GM13977 (cell line): ENCODE data around the gene SRCIN1.
"Not testable (repeated sequence)": the region's sequence is repeated elsewhere in the genome, so short reads cannot be mapped to it uniquely, and the experiment has no call there.

ENCODE experiments used
- DNase-seq: peaks from one replicate; pipeline ENCODE4 v3.0.0; 2012; ENCODE audit warnings: low spot score
- in situ Hi-C: fragments of 300-500 bp; cut with MboI; formaldehyde crosslinking; loops from one replicate; pipeline ENCODE4 v1.12.0; 2022; ENCODE audit warnings: low sequenced_read_pairs, low pct_unique_long_range_greater_than_20kb, mixed read lengths, inconsistent platforms; ENCODE audit not compliant: unreplicated experiment
- TF ChIP-seq, protein P1 (sequence below): IDR thresholded peaks from 2 replicates; pipeline ENCODE4 v1.5.1; 2012; ENCODE audit warnings: mild to moderate bottlenecking, control low read depth; ENCODE audit not compliant: insufficient read depth; ENCODE audit errors: extremely low read depth, missing control alignments

The SRCIN1 gene, protein sequence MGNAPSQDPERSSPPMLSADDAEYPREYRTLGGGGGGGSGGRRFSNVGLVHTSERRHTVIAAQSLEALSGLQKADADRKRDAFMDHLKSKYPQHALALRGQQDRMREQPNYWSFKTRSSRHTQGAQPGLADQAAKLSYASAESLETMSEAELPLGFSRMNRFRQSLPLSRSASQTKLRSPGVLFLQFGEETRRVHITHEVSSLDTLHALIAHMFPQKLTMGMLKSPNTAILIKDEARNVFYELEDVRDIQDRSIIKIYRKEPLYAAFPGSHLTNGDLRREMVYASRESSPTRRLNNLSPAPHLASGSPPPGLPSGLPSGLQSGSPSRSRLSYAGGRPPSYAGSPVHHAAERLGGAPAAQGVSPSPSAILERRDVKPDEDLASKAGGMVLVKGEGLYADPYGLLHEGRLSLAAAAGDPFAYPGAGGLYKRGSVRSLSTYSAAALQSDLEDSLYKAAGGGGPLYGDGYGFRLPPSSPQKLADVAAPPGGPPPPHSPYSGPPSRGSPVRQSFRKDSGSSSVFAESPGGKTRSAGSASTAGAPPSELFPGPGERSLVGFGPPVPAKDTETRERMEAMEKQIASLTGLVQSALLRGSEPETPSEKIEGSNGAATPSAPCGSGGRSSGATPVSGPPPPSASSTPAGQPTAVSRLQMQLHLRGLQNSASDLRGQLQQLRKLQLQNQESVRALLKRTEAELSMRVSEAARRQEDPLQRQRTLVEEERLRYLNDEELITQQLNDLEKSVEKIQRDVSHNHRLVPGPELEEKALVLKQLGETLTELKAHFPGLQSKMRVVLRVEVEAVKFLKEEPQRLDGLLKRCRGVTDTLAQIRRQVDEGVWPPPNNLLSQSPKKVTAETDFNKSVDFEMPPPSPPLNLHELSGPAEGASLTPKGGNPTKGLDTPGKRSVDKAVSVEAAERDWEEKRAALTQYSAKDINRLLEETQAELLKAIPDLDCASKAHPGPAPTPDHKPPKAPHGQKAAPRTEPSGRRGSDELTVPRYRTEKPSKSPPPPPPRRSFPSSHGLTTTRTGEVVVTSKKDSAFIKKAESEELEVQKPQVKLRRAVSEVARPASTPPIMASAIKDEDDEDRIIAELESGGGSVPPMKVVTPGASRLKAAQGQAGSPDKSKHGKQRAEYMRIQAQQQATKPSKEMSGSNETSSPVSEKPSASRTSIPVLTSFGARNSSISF

DNA sequence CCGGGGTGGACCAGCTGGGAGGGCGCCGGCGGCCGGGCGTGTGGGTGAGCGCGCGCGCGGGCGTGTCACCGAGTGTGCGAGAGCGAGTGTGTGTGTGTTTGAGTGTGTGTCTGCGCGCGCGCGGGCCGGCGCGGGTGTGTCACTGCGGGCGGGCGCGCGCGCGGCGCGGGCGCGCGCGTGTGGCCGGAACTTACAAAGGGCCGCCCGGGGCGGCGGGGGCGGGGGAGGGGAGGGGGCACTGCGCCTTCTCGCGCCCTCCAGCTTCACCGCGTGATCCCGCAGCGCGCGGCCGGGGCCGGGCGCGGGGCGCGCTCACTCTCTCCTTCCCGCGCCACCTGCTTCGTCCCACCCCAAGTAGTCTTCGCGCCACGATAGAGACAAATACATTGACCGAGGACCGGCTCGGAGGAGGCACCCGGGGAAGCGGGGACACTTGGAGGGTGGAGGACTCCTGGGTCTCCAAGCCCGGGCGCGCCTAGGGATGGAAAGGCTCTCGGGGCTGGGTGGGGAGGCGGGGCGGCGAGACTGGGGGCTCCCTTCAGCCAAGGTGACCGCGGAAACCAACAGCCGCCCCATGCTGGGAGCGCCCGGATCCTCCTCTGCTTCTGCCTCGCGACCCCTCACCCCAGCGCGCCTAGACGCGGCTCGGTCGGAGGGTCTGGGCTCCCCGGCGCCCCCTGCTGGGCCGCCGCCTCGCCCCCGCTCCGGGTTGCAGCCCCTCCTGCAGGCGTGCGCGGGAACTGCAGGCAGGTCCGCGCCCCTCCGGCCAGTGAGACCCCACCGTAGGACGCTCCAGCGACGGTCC lies at the start of gene SRCIN1:
TSS of gene SRCIN1 (minus strand) at position 112 of the 805 bp plus-strand sequence. CDS start 247 bp downstream, outside the sequence.
- TF ChIP-seq, protein P1, sequence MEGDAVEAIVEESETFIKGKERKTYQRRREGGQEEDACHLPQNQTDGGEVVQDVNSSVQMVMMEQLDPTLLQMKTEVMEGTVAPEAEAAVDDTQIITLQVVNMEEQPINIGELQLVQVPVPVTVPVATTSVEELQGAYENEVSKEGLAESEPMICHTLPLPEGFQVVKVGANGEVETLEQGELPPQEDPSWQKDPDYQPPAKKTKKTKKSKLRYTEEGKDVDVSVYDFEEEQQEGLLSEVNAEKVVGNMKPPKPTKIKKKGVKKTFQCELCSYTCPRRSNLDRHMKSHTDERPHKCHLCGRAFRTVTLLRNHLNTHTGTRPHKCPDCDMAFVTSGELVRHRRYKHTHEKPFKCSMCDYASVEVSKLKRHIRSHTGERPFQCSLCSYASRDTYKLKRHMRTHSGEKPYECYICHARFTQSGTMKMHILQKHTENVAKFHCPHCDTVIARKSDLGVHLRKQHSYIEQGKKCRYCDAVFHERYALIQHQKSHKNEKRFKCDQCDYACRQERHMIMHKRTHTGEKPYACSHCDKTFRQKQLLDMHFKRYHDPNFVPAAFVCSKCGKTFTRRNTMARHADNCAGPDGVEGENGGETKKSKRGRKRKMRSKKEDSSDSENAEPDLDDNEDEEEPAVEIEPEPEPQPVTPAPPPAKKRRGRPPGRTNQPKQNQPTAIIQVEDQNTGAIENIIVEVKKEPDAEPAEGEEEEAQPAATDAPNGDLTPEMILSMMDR, result peak; percentile 100
- DNase-seq, result peak; percentile 84
- in situ Hi-C loops, result no loop called here

DNA sequence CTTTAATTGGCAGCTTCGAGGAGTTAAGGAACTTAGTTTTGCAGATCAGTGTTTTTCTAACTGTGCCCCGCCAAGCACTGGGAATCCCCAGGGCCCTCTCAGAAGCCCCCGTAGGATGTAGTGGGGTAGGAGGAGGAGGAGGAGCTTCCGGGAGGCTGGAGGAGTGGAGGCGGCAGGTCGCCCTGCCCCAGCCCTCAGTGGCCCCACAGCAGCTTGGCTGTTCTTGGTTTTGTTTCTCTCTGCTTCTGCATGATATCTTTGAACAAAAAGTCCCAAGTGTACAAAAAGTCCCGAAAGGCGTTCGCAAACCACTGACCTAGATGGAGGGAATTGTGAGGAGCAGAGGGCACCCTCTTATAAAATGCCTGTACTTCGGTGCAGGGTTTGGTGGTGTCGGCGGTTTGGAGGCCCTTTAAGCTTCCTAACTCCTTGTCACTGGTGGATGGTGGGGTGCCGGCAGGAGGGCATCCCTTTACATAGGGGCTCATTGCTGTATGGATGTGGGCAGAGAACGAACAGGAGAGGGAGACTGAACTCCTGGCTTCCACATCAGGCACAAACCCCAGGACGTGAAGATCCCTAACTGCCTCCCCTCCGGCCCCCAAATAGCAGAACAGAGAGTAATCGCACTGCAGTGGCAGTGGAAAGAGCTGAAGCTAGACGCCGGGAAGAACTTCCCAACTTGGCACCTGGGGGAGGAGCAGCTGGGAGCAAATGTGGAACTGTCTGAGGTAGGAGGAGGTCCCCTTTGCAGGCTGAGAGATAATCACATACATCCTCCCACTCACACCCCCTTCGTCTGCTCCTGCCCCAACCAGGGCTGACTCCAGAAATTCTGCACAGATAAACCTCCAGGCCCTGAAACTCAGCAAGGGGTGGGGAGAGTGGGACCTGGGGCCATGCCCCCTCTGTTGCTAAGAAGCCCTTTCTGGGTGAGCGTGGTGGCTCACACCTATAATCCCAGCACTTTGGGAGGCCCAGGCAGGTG lies 49.0 kb upstream of the SRCIN1 start:
- TF ChIP-seq, protein P1, result no peak
- DNase-seq, result peak; percentile 65
- in situ Hi-C loops, result no loop called here

DNA sequence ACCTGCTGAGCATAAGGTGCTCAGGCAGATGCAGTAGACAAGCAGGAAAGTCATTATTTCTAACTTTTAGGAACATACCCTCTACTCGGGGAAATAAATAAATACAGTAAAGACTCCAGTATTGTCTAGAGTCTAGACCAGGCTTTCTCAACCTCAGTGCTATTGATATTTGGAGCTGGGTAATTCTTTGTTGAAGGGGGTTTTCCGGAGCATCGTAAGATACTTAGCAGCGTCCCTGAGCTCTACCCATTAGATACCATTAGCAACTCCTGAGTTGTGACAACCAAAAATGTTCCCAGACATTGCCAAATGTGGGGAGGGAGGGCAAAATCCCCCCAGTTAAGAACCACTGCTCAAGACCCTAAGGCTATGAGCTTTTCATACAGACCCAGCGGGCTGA lies 47.9 kb upstream of the SRCIN1 start:
- TF ChIP-seq, protein P1, result no peak
- in situ Hi-C loops, result no loop called here
- no peak for DNase-seq

DNA sequence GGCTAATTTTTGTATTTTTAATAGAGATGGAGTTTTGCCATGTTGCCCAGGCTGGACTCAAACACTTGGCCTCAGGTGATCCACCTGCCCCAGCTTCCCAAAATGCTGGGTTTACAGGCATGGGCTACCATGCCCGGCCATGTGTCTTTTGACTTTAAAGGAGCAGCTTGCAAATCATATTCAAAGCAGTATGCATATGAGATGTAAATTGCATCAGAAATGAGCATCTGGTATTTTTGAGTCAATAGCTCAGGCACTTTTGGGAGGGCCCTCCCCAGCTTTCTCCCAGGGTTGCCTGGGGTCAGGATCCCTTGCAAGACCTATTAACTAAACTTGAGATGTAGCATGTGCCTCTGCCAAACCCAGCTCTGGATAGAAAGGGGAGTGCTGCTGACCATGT lies 47.5 kb upstream of the SRCIN1 start:
- TF ChIP-seq, protein P1, result no peak
- in situ Hi-C loops, result no loop called here
- DNase-seq, result no peak

DNA sequence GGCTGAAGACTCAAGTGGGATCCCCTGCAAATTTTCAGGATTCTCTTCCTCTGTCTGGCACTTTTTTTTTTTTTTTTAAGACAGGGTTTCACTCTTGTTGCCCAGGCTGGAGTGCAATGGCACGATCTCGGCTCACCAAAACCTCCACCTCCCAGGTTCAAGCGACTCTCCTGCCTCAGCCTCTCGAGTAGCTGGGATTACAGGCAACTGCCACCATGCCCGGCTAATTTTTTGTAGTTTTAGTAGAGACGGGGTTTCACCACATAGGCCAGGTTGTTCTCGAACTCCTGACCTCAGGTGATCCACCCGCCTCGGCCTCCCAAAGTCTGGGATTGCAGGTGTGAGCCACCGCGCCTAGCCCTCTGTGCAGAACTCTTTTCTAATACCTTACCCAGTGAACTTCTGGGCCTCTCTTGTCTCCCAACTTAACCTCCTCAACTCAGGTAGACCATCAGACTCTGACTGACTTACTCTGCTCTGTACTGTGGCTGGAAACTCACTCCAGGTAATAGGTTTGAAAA lies 45.0 kb upstream of the SRCIN1 start:
- DNase-seq, in situ Hi-C loops: not testable (repeated sequence)

DNA sequence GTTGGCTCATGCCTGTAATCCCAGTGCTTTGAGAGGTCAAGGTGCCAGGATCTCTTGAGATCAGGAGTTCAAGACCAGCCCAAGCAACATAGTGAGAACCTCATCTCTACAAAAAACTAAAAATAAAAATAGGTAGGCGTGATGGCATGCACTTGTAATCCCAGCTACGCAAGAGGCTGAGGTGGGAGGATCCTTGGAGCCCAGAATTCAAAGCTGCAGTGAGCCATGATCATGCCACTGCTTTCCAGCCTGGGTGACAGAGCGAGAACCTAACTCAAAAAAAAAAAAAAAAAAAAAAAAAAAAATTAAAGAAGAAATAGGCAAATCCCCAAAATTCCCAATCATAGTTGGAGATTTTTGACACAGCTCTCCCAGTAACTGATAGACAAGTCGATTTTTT lies 32.2 kb upstream of the SRCIN1 start:
- in situ Hi-C loops, result no loop called here
- TF ChIP-seq, protein P1, result no peak

More for the DNA sequence above, 32.2 kb upstream of the SRCIN1 start:
- DNase-seq, result no peak
